Activated CD8-positive, alpha-beta memory T cell treated with anti-CD3 and anti-CD28 coated beads for 48 hours (primary cell): ENCODE data around the gene CEMIP.

Source experiments
- DNase-seq, 3 experiments: peaks; one replicate each; pipeline ENCODE4 v3.0.0-alpha.2; 2020; ENCODE audit warnings: low read depth in 2 of 3, low spot score in 2 of 3

The CEMIP gene

GRCh38 chr15:80780416-80781221 lies 1.4 kb downstream of the CEMIP start:
- no peak for DNase-seq

- DNase-seq = no peak
These were observed 4.1 kb downstream of the CEMIP start for GRCh38 chr15:80783260-80783659.

- DNase-seq = no peak
These were observed 6.2 kb downstream of the CEMIP start for GRCh38 chr15:80785335-80785734.

- DNase-seq = no peak
These were observed 6.7 kb downstream of the CEMIP start for GRCh38 chr15:80785811-80786354.

- DNase-seq = no peak
These were observed 8.1 kb downstream of the CEMIP start for GRCh38 chr15:80787316-80787715.

- DNase-seq = no peak
These were observed 9.4 kb downstream of the CEMIP start for GRCh38 chr15:80788536-80788935.

- DNase-seq = no peak
These were observed 10.1 kb downstream of the CEMIP start for GRCh38 chr15:80789296-80789695.

- DNase-seq = no peak
These were observed 10.6 kb downstream of the CEMIP start for GRCh38 chr15:80789796-80790195.

GRCh38 chr15:80790236-80790635 lies 11.1 kb downstream of the CEMIP start:
- DNase-seq = no peak

- no peak for DNase-seq
These were observed 11.8 kb downstream of the CEMIP start for GRCh38 chr15:80791004-80791403.

- no peak for DNase-seq
These were observed 17.2 kb downstream of the CEMIP start for GRCh38 chr15:80796407-80796806.

GRCh38 chr15:80798911-80799310 lies 19.7 kb downstream of the CEMIP start:
- no peak for DNase-seq

GRCh38 chr15:80800067-80800466 lies 20.9 kb downstream of the CEMIP start:
- no peak for DNase-seq

GRCh38 chr15:80801891-80802680 lies 22.9 kb downstream of the CEMIP start:
- DNase-seq = no peak

GRCh38 chr15:80803580-80804525 lies 24.7 kb downstream of the CEMIP start:
- DNase-seq = no peak

- no peak for DNase-seq
These were observed 25.9 kb downstream of the CEMIP start for GRCh38 chr15:80804970-80805495.

- no peak for DNase-seq
These were observed 32.7 kb downstream of the CEMIP start for GRCh38 chr15:80811781-80812315.

- DNase-seq = no peak
These were observed 35.9 kb downstream of the CEMIP start for GRCh38 chr15:80815106-80815505.

GRCh38 chr15:80816049-80816653 lies 37.0 kb downstream of the CEMIP start:
- DNase-seq = no peak

GRCh38 chr15:80816936-80817335 lies 37.8 kb downstream of the CEMIP start:
- no peak for DNase-seq
